ENCODE measurements around the gene MSANTD3. TPM values are rescaled to one million over a fixed set of nuclear protein-coding genes. Genes with fewer than 3 reads are reported as not detected.

Gene MSANTD3
- total and polyA plus RNA-seq, 2 of the 13 experiments (the other 11 are each of a cell fraction or from before 2014, with no cell fraction given) = 10.1 to 19.2 TPM

DNA sequence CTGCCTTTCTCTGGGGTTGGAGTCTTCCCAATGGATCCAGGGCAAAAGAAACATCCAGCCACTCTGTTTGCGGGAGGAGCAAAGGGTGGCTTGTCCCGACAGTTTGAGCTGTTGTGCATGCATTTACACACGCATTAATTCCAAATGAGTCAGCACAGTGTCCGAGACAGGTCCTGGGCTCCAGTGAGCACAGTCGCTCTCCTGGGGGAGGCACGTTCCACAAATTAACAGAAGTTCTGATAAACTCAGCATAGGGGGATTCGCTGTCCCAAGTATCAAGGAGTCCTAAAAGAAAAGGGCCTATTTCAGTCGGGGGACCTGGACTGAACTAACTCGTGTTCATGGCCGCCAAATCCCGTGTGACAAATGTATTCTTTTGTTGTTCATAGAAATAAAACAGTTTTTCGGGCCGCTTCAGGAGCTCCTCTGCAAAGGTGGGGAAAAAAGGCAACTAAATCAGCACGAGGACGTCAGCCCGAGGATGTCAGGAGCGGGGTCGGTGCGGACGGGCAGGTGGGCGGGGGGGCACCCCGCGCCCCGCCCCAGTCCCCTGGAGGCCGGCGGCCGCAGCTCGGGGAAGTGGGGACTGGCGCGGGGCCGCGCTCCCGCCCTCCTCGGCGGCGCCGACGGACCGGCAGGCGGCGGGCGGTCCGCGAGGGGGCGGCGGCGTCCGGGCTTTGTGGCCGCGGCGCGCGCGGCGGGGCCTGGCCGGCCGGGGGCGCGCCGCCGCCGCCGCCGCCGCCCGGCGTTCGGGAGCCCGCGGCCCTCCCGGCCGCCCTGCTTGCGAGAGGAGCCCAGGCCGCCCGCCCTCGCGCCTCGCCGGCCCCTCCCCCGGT, at the start of gene MSANTD3 (continued):
- TF ChIP-seq, protein P1, sequence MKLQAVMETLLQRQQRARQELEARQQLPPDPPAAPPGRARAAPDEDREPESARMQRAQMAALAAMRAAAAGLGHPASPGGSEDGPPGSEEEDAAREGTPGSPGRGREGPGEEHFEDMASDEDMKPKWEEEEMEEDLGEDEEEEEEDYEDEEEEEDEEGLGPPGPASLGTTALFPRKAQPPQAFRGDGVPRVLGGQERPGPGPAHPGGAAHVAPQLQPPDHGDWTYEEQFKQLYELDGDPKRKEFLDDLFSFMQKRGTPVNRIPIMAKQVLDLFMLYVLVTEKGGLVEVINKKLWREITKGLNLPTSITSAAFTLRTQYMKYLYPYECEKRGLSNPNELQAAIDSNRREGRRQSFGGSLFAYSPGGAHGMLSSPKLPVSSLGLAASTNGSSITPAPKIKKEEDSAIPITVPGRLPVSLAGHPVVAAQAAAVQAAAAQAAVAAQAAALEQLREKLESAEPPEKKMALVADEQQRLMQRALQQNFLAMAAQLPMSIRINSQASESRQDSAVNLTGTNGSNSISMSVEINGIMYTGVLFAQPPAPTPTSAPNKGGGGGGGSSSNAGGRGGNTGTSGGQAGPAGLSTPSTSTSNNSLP (IDR thresholded peaks at IDR 0.05; ENCODE audit: low read depth, low read length) = no peak
- TF ChIP-seq LCORL (IDR thresholded peaks at IDR 0.05) (no peak), LCORL (CRISPR knock-in tag; IDR thresholded peaks at IDR 0.05) (0 out of 2 replicates have a peak, but pooled peaks have one; percentile 49), SMAD3 (CRISPR knock-in tag; IDR thresholded peaks at IDR 0.05) (no peak), AKAP8 (CRISPR knock-in tag; IDR thresholded peaks at IDR 0.05) (no peak), SMARCE1 (IDR thresholded peaks at IDR 0.05; ENCODE audit: borderline replicate concordance) (no peak), NBN (conservative IDR thresholded peaks at IDR 0.05) (no peak), DR1 (CRISPR knock-in tag; IDR thresholded peaks at IDR 0.05) (no peak), ZNF772 (CRISPR knock-in tag; IDR thresholded peaks at IDR 0.05) (no peak), ZNF10 (CRISPR knock-in tag; IDR thresholded peaks at IDR 0.05; ENCODE audit: borderline replicate concordance, low read depth) (no peak), WIZ (CRISPR knock-in tag; IDR thresholded peaks at IDR 0.05) (no peak), ZNF841 (CRISPR knock-in tag; IDR thresholded peaks at IDR 0.05; ENCODE audit: borderline replicate concordance) (no peak), ZNF350 (CRISPR knock-in tag; IDR thresholded peaks at IDR 0.05; ENCODE audit: borderline replicate concordance, low read depth) (no peak), ZSCAN25 (CRISPR knock-in tag; IDR thresholded peaks at IDR 0.05) (no peak), RBM22 (optimal IDR thresholded peaks at IDR 0.05; ENCODE audit: low read length) (no peak), ZNF780A (CRISPR knock-in tag; IDR thresholded peaks at IDR 0.05) (no peak), MIXL1 (CRISPR knock-in tag; IDR thresholded peaks at IDR 0.05) (peak; percentile 34; the same call in 1 of the 2 replicates), ZSCAN21 (CRISPR knock-in tag; IDR thresholded peaks at IDR 0.05; ENCODE audit: borderline replicate concordance) (no peak), PHF20 (CRISPR knock-in tag; IDR thresholded peaks at IDR 0.05) (no peak), ELF4 (CRISPR knock-in tag; IDR thresholded peaks at IDR 0.05; ENCODE audit: borderline replicate concordance) (no peak), HCFC1 (IDR thresholded peaks at IDR 0.05; ENCODE audit: low read depth, low read length) (no peak), ZNF577 (CRISPR knock-in tag; IDR thresholded peaks at IDR 0.05; ENCODE audit: borderline replicate concordance, low read depth) (no peak), TBX3 (IDR thresholded peaks at IDR 0.05; ENCODE audit: borderline replicate concordance) (no peak), SRSF9 (IDR thresholded peaks at IDR 0.05; ENCODE audit: borderline replicate concordance, insufficient read depth, low read depth, low read length, poor library complexity, severe bottlenecking) (no peak), NFKB2 (CRISPR knock-in tag; IDR thresholded peaks at IDR 0.05; ENCODE audit: borderline replicate concordance) (no peak), GATA4 (IDR thresholded peaks at IDR 0.05; ENCODE audit: borderline replicate concordance, low read depth) (no peak)
- TF ChIP-seq, protein P2, sequence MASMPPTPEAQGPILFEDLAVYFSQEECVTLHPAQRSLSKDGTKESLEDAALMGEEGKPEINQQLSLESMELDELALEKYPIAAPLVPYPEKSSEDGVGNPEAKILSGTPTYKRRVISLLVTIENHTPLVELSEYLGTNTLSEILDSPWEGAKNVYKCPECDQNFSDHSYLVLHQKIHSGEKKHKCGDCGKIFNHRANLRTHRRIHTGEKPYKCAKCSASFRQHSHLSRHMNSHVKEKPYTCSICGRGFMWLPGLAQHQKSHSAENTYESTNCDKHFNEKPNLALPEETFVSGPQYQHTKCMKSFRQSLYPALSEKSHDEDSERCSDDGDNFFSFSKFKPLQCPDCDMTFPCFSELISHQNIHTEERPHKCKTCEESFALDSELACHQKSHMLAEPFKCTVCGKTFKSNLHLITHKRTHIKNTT (CRISPR knock-in tag; IDR thresholded peaks at IDR 0.05) = no peak
- TF ChIP-seq, protein P3, sequence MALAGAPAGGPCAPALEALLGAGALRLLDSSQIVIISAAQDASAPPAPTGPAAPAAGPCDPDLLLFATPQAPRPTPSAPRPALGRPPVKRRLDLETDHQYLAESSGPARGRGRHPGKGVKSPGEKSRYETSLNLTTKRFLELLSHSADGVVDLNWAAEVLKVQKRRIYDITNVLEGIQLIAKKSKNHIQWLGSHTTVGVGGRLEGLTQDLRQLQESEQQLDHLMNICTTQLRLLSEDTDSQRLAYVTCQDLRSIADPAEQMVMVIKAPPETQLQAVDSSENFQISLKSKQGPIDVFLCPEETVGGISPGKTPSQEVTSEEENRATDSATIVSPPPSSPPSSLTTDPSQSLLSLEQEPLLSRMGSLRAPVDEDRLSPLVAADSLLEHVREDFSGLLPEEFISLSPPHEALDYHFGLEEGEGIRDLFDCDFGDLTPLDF (CRISPR knock-in tag; IDR thresholded peaks at IDR 0.05) = no peak
